ENCODE measurements around the gene SNCB. TPM values are rescaled to one million over a fixed set of nuclear protein-coding genes. Genes with fewer than 3 reads are reported as not detected.

SNCB gene
- total RNA-seq, 4 donors from 2014 or later, result not detected

GRCh38 chr5:176664886-176665285 is 34.6 kb upstream of the SNCB start:
- Histone ChIP-seq H3K27me3 (peaks cover 35% of the 10 kb centered on the region), H3K36me3 (no peaks in the 10 kb centered on the region), H3K4me3 (no peak overlapping the region), H3K4me1 (no peaks in the 10 kb centered on the region), H3K9me3 (no peaks in the 10 kb centered on the region), H3K27ac (no peak overlapping the region)
- 46% methylated on average over 12 of the region's 19 CpGs for WGBS
- TF ChIP-seq EP300 (IDR thresholded peaks at IDR 0.05) (no peak), POLR2A (IDR thresholded peaks at IDR 0.05) (no peak)
- DNase-seq (ENCODE audit: low spot score in 2 of 2), result no peak

- no peaks in the 10 kb centered on the region for H3K36me3 ChIP-seq
- H3K27ac ChIP-seq, result no peak overlapping the region
- no peaks in the 10 kb centered on the region for H3K9me3 ChIP-seq
- H3K27me3 ChIP-seq, result peaks cover 33% of the 10 kb centered on the region
- H3K4me1 ChIP-seq, result no peaks in the 10 kb centered on the region
- no peak for DNase-seq (ENCODE audit: low spot score in 2 of 2)
- TF ChIP-seq EP300 (IDR thresholded peaks at IDR 0.05) (no peak), POLR2AphosphoS5 (IDR thresholded peaks at IDR 0.05) (no peak), CTCF (IDR thresholded peaks at IDR 0.05) (no peak), POLR2A (IDR thresholded peaks at IDR 0.05) (no peak)
- no peak overlapping the region for H3K4me3 ChIP-seq
- WGBS, result 36% methylated on average over 4 of the region's 6 CpGs
Measured at GRCh38 chr5:176664479-176664878, 34.1 kb upstream of the SNCB start.

GRCh38 chr5:176663566-176663965 is 33.2 kb upstream of the SNCB start:
- no peak overlapping the region for H3K4me3 ChIP-seq
- H3K36me3 ChIP-seq, result no peaks in the 10 kb centered on the region
- H3K9me3 ChIP-seq, result no peaks in the 10 kb centered on the region
- H3K4me1 ChIP-seq, result peaks cover 4% of the 10 kb centered on the region
- 87% methylated on average over 10 of the region's 10 CpGs for WGBS
- H3K27ac ChIP-seq, result no peak overlapping the region
- peaks cover 33% of the 10 kb centered on the region for H3K27me3 ChIP-seq
- DNase-seq (ENCODE audit: low spot score in 2 of 2), result no peak
- TF ChIP-seq POLR2AphosphoS5 (IDR thresholded peaks at IDR 0.05), result no peak
- no peak for TF ChIP-seq EP300 (IDR thresholded peaks at IDR 0.05)
- TF ChIP-seq CTCF (IDR thresholded peaks at IDR 0.05), result no peak
- no peak for TF ChIP-seq POLR2A (IDR thresholded peaks at IDR 0.05)

- Histone ChIP-seq H3K9me3 (no peaks in the 10 kb centered on the region), H3K27me3 (peaks cover 33% of the 10 kb centered on the region), H3K36me3 (peaks cover 2% of the 10 kb centered on the region), H3K4me1 (peaks cover 9% of the 10 kb centered on the region), H3K27ac (no peak overlapping the region), H3K4me3 (no peak overlapping the region)
- WGBS, result 72% methylated on average over 20 of the region's 21 CpGs
- TF ChIP-seq POLR2AphosphoS5 (IDR thresholded peaks at IDR 0.05) (no peak), POLR2A (IDR thresholded peaks at IDR 0.05) (no peak), CTCF (IDR thresholded peaks at IDR 0.05) (no peak), EP300 (IDR thresholded peaks at IDR 0.05) (no peak)
- no peak for DNase-seq (ENCODE audit: low spot score in 2 of 2)
Measured at GRCh38 chr5:176662371-176663333, 32.3 kb upstream of the SNCB start.

- H3K4me1 ChIP-seq, result peaks cover 9% of the 10 kb centered on the region
- no peak overlapping the region for H3K4me3 ChIP-seq
- peaks cover 10% of the 10 kb centered on the region for H3K36me3 ChIP-seq
- H3K9me3 ChIP-seq, result no peaks in the 10 kb centered on the region
- no peak overlapping the region for H3K27ac ChIP-seq
- peaks cover 33% of the 10 kb centered on the region for H3K27me3 ChIP-seq
- WGBS, result 71% methylated on average over 10 of the region's 10 CpGs
- TF ChIP-seq POLR2A (IDR thresholded peaks at IDR 0.05) (no peak), EP300 (IDR thresholded peaks at IDR 0.05) (no peak), POLR2AphosphoS5 (IDR thresholded peaks at IDR 0.05) (no peak), CTCF (IDR thresholded peaks at IDR 0.05) (no peak)
- no peak for DNase-seq (ENCODE audit: low spot score in 2 of 2)
Measured at GRCh38 chr5:176661676-176662075, 31.3 kb upstream of the SNCB start.
